ENCODE data around the gene GTF2IRD1.
"Not testable (repeated sequence)": the region's sequence is repeated elsewhere in the genome, so short reads cannot be mapped to it uniquely, and the experiment has no call there.

The GTF2IRD1 gene

DNA sequence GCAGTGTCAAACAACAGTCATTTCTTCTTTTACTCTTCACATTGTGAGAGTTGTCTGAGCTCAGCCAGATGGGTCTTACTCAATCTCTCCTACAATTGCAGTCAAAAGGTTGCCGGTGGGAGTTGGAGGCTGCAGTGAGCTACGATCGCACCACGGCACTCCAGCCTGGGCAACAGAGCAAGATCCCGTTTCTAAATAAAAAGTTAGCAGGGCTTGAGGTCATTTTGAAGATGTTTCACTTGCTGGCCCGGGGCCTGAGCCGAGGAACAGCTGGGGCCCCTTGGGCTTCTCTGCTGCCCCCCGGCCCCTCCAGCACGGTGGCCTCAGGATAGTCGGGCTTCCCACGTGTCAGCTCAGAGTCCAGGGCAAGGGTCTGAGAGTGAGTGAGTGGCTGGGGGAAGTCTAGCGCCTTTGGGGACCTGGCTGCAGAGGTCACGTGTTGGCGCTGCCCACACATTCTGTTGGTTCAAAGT is 40.4 kb downstream of the GTF2IRD1 start:
- DNase-seq = no peak

DNA sequence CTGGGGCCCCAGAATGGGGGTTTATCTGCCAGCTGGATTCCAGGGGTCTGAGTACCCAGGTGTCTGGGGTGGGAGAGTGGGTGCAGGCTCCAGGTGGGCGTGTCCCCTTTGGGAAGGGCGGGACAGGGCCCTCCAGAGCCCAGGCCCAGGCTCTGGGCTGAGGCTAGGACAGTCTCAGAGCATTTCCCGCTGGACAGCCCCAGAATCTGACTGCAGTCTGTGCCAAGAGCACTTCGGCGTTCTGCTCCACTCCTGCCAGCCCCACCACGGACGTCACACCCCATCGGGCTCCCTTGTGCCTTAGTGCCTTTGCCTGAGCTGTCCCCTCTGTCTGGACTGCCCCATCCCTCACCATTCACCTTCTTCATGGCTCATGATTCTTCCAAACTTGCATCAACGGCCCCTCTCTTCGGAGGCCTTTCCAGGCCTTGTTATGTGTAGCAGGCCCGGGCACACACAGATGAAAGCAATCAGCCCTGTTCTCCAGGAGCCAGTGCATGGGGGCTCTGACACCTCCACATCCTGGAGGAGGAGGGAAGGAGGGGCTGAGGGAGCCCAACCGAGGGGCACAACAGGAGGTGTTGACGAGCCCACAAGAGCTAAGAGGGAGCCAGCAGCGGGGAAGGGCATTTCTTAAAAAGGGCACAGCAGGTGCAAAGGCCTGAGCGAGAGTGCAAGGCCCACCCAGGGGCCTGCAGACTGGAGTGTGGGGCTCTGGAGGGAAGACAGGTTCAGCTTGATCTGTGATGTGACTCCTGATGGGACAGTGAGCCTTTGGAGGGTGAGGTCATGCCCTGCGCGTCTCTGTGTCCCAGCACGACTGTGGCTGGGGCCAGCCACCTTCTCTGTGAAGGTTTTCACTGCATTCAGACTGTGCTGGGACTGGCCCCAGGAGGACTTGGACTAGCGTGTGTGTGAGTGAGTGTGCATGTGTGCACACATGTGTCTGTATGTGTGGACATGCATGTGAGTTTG is 41.7 kb downstream of the GTF2IRD1 start:
- DNase-seq = no peak

DNA sequence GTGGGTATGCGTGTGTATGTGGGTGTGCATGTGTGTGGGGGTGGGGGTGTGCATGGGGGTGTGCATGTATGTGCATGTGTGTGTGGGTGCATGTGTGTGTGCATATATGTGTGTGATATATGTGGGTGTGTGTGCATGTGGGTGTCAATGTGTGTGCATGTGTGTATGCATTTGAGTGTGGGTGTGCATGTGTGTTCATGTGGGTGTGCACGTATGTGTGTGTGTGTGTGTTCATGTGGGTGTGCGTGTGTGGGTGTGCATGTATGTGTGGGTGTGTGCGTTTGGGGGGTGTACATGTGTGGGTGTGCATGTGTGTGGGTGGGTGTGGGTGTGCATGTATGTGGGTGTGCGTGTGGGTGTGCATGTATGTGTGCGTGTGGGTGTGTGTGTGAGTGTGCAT is 42.6 kb downstream of the GTF2IRD1 start:
- DNase-seq = no peak

DNA sequence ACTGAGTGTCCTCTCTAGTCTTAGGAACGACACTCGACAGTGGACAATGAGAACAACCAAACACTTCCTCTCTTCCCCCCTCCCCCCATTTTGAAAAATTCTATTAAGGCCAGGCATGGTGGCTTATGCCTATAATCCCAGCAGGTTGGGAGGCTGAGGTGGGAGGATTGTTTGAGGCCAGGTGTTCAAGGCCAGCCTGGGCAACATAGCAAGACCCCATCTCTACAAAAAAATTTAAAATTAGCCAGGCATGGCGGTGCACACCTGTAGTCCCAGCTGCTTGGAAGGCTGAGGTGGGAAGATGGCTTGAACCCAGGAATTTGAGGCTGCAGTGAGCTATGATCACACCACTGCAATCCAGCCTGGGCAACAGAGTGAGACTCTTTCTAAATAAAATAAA is 43.1 kb downstream of the GTF2IRD1 start:
- not testable (repeated sequence) for DNase-seq

DNA sequence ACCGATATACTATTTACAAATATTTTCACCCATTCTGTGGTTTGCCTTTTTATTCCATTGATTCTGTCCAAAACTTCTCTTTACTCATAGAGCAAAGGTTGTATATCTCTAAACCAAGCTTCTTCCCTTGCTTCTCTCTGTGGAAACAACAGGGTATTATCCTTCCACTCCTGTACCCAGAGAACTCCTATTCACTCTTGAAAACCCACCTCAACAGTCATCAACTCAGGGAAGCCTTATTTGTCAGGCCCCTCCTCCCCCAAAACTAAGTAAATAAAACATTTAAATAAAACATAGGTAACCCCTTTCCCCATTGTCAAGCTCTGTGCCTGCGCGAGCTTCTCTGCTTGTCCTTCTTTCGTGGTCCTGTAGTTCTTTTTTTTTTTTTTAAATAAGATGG is 44.6 kb downstream of the GTF2IRD1 start:
- no peak for DNase-seq

DNA sequence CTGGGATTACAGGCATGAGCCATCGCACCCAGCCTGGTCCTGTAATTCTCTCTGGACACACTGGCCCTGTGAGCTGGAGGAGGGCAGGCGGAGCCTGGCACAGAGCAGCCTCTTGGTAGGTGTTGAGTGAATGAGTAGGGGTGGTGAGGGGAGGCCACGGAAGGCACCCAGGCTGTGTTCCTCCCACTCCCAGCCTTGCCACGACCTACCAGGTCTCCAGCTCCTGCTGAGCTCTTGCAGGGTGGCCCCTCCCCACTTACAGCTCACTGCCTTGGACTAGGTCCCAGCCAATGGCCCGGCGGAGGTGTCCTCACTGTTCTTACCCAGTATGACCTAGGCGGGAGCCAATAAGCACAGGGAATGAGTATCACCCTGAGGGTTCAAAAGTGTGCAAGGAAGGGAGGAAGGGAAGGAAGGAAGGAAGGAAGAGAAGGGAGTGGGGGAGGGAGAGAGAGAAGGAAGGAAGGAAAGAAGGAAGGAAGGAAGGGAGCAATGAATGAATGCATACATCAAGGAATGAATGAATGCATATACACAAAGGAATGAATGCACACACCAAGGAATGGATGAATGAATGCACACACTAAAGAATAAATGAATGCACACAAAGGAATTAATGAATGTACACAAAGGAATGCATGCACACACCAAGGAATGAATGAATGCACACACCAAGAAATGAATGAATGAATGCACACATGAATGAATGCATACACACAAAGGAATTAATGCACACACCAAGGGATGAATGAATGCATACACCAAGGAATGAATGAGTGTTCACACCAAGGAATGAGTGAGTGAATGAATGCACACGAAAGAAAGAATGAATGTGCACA is 45.5 kb downstream of the GTF2IRD1 start:
- DNase-seq = no peak

DNA sequence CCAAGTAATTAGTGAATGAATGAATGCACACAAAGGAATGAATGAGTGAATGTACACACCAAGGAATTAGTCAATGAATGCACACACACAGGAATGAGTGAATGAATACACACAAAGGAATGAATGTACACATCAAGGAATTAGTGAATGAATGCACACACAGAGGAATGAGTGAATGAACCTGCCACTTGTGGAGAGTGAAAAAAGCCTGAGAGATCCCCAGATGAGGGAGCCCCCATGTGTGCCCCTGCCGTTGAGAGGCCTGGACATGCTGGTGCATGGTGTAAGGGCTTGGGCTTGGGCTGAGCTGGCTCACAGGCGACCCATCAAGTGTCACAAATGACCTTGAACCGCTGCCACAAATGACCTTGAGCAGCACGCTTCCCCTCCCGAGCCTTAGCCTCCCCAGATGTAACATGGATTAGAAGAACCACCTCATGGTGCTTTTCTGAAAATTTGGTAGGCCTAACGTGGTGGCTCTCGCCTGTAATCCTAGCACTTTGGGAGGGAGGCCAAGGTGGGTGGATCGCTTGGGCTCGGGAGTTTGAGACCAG is 46.2 kb downstream of the GTF2IRD1 start:
- no peak for DNase-seq

DNA sequence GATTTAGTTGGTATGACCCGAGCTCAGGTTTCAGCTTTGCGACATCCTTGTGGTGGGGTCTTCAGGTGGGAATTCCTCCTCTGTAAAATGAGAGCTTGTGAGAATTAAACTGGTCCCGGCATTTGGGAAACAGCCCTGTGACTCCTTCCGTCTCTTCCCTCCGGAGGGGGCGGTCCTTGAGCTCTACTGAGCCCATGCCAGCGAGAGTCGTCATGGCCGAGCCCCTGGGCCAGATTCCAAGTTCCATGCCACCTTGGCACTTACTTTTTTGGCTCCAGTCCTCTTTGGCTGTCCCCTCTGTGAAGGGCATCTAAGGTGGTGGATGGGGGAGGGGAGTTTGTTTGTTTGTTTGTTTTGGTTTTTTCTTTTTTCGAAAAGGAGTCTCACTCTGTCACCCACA is 47.6 kb downstream of the GTF2IRD1 start:
- no peak for DNase-seq

DNA sequence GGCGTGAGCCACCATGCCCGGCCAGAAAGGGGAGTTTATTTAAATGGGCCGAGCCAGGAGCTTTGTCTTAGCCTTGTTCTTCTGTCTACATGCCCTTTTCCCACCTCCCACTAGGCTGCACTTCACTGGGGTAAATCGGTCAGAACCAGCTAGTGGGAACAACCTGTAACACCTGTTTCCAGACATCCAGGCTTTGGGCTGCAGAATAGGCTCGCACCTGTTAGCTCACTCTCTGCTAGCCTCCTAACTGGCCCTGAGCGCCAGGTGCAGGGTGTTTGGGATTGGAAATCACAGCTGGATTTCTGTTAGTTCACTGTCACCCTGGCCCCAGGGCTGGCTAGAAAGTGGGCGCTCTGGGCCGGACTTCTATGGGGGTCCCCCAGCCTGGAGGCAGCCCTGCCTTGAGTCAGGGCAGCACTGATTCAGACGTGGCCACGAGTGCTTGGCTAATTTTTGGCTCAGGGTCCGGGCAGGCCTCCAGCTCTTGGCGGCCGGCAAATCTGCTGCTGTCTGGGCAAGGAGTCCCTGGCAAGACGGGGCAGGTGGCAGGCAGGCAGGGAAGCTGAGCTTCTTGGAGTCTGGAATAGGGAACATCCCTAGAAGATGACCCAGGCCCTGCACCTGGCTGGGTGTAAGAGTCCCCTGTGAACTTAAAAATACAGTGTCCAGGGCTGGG is 48.6 kb downstream of the GTF2IRD1 start:
- no peak for DNase-seq

DNA sequence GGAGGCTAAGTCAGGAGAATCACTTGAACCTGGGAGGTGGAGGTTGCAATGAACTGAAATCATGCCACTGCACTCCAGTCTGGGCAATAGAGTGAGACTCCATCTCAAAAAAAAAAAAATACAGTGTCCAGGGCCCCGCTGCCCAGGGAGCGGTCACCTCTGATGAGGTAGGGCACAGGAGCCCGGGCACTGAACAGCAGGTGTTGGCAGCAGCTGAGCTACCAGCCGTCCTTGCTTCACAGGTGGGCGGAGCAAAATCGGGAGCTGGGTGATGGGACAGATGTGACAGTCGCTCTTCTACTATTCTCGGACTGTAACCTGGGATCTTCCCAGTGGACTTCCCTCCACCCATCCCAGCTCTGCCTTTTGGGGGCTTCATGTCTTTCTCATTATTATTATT is 49.4 kb downstream of the GTF2IRD1 start:
- DNase-seq = no peak

DNA sequence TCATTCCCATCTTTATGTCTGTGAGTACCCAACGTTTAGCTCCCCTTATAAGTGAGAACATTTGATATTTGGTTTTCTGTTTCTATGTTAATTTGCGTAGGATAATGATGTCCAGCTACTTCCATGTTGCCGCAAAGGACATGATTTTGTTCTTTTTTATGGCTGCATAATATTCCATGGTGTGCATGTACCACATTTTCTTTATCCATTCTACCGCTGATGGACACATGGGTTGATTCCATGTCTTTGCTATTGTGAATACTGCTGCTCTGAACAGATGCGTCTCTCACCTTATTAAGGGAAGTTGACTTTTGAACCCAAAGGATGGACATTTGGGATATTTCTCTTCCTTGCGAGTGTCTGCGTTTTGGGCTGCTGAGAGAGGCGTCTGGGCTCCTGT is 50.2 kb downstream of the GTF2IRD1 start:
- no peak for DNase-seq

DNA sequence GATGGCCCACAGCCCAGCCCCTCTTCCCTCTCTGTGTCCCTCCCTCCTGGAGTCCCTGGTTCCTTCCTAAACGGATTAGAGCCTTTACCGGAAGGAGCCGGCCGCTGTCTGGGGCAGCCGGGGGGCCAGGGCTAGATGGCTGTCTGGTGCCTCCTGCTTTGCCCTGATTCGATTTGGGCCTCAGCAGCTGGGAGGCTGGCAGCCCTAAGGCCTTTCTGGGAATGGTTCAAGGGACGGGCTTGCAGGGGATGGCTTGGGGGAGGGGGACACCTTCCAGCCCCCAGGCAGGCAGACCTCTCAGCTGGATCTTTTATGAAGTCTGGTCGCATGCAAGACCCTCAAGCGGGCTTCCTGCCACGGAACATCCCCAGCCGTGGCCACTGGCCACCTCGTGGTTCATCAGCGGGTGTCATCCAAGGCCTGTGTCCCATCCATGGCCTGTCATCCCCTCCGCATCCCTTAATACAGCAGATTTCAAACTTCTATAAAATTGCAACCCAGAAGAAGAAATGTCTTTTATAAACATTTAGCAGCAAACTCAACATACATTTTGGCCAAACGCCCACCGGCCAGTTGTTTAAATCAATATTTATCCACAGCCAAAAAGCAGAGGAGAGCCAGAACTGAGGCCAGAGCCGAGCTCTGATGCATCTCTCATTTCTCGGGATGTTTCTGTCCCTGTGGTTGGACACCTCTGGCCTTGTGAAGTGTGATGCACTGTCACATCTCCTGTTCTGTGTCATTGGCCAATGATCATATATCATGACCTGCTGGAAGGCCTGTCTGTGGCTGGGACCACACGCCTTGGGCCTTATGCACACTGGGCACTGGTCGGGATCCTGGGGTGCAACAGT is 52.0 kb downstream of the GTF2IRD1 start:
- DNase-seq = no peak

DNA sequence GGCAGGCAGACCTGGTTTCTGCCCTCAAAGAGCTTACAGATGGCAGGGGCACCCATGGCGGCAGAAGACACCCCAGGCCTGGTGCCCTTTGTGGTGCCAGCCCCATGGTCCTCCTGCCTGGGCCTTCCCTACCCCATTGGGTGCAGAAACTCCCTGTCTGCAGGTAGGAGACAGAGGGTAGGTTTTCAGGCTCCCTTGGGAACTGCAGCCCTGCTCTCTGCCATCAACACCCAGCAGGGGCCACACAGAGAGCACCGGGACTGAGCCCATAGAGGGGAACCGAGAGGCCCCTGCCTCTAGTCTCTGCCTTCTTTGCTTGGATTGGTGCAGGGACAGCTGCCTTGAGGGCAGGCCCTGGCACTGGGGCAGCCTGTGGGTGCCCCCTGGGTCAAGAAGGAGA is 52.6 kb downstream of the GTF2IRD1 start:
- no peak for DNase-seq

DNA sequence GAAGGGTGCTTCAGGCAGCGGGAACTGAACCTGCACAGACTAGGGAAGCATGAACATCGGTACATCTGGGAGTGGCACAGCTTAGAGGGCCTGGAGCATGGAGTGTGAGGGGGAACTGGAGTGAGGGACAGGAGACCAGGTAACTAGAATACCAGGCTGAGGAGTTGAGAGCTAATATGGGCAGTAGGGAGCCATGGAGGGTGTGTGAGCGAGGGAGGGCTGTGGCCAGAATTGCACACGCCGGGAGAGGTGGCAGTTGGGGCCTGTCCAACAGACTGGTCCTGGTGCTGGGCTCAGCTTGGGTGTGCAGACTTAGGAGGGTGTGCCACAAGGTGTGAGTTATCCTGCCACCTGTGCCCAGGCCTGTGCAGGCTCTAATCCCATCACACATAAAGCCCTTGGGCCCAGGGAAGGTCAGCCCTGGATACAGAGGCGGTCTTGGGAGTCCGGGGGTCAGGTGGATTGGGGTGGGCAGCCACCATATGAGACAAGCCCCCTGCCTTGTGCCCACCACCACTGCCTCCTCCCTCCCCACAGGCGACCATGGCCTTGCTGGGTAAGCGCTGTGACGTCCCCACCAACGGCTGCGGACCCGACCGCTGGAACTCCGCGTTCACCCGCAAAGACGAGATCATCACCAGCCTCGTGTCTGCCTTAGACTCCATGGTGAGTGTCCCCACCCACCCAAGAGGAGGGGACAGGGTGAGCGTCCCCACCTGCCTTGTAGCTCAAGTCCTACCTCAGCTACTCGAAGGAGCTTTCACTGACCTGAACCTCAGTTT is 54.0 kb downstream of the GTF2IRD1 start:
- no peak for DNase-seq

DNA sequence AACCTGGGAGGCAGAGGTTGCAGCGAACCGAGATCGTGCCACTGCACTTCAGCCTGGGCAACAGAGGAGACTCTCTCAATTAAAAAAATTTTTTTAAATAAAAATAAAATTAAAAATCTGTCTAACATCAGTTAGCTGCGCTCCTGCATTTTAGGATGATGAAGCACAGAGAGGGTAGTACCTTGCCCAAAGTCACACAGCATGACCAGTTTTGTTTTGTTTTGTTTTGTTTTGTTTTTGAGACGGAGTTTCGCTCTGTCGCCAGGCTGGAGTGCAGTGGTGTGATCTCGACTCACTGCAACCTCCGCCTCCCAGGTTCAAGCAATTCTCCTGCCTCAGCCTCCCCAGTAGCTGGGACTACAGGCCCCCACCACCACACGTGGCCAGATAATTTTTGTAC is 55.7 kb downstream of the GTF2IRD1 start:
- not testable (repeated sequence) for DNase-seq

DNA sequence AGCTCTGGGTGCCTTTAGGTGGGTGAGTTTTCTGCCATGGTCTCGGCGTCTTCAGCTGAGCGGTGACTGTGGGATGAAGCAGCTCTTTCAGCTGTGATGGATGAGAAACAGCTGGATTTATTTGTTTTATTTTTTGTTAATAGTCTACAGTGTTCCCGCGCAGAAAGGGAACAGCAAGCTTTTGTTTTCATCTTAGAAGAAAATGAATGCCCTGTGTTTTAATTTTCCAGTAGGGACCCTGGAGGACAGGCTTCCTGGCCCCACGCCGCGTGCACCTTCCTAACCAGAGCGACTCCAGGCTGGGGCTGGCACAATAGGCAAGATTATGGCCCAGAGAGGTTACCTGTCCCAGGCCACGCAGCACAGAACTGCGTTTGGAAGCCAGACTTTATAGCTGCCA is 57.6 kb downstream of the GTF2IRD1 start:
- DNase-seq = no peak

DNA sequence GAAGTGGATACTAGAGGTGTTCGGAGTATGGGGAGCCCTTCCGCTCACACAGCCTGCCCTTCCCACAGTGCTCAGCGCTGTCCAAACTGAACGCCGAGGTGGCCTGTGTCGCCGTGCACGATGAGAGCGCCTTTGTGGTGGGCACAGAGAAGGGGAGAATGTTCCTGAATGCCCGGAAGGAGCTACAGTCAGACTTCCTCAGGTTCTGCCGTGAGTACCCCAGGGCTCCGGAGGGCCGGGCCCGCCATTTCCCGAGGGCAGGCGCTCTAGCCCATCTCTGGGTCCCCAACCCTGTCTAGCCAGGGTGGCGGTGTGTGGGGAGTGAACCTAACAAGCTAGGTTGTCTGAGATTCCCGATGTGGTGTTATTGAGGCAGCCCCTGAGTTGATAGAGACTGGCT is 59.1 kb downstream of the GTF2IRD1 start:
- DNase-seq = no peak

DNA sequence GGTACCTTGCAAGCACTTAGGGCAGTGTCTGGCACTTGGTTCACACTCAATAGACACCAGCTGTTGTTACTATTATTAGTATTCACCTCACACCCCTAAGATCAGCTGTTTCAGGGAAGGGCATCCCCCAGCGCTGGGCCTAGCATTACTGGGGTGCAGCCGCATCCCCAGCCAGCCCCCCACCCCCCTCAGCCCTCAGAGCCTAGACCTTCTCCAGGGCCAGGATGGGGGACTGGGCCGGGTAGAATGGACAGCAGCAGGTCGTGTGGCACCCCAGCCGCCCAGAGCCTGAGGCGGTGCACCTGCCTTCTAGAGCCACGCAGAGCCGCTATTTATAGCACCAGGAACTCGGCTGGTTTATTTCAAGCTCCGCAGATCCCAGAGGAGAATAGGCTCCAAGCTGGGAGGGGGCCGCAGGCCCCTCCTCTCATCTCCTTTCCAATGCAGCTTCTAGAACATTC is 60.5 kb downstream of the GTF2IRD1 start:
- no peak for DNase-seq

DNA sequence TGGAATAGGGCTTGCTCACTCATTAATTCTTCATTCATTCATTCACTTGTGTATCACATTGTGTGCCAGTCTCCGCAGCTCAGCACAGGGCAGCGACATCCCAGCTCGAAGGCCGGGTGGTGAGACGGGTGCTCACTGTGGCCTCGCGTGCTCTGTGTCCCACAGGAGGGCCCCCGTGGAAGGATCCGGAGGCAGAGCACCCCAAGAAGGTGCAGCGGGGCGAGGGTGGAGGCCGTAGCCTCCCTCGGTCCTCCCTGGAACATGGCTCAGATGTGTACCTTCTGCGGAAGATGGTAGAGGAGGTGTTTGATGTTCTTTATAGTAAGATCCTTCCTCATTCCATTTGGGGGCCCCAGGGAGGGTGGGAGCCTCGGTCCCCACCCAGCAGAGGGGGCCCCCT is 61.6 kb downstream of the GTF2IRD1 start:
- no peak for DNase-seq

DNA sequence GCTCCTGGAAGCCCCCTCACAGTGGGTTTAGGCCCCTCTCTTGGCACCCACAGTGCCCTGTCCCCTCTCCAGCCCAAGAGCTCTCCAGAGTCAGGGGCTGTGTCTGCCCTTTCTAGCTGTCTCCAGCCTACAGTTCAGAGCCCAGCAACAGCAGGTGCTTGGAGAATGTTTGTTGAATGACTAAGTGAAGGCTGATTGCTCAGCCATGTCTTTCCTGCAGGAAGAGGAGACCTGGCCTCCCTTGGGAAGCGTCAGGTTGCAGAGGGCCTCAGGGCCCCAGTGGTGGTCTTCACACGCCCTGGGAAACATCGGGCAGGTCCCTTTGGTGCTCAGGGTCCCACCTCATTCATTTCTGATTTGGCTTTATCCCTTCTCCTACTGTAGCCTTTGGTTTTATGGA is 62.5 kb downstream of the GTF2IRD1 start:
- no peak for DNase-seq

DNA sequence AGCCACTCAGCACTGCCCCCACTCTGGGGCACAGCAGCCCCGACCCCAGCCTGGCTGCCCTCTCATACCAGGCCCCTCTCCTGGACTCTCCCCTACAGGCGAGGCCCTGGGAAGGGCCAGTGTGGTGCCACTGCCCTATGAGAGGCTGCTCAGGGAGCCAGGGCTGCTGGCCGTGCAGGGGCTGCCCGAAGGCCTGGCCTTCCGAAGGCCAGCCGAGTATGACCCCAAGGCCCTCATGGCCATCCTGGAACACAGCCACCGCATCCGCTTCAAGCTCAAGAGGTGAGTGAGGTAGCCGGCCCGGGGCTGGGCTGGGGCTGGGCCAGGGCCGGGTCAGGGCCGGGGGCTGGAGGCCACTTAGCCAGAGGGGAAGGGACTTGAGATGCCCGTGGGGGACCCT is 64.3 kb downstream of the GTF2IRD1 start:
- no peak for DNase-seq

All from fibroblast of skin of right quadriceps (primary cell).